Gastrocnemius medialis (tissue), 4 donors: ENCODE data around the gene TOMM34. TPM values are rescaled to one million over a fixed set of nuclear protein-coding genes. Genes with fewer than 3 reads are reported as not detected.
A peak's percentile ranks its signal among the peaks of the same experiment; 100 is the strongest.

ENCODE experiments used
- ATAC-seq, 2 donors: fragments of 150-250 bp; one replicate each; pipeline ENCODE4 v1.9.1; 2016
- DNase-seq, 2 donors: peaks; one replicate each; pipeline ENCODE4 v3.0.0-alpha.2; 2019
- H3K27ac ChIP-seq, 4 donors: fragments of 200-600 bp; sonication (generic); 1 replicate in 1 of 4; 2 replicates in 3 of 4; pipeline ENCODE4 v1.5.1; 2016 to 2018; ENCODE audit warnings: mild to moderate bottlenecking in 2 of 4, moderate library complexity in 1 of 4
- H3K27me3 ChIP-seq, 3 donors: fragments of 200-600 bp; sonication (generic) in 2 of 3; 1 replicate in 1 of 3; 2 replicates in 2 of 3; pipeline versions ENCODE4 v1.5.1 to v1.6.0; 2016 to 2019; ENCODE audit warnings: mild to moderate bottlenecking in 1 of 3, moderate library complexity in 1 of 3
- H3K36me3 ChIP-seq, 2 donors: fragments of 200-600 bp; sonication (generic) in 1 of 2; one replicate each; pipeline ENCODE4 v1.5.1; 2017 to 2018
- H3K4me1 ChIP-seq, 2 donors: fragments of 200-600 bp; sonication (generic) in 1 of 2; one replicate each; pipeline ENCODE4 v1.5.1; 2016 to 2017; ENCODE audit warnings: mild to moderate bottlenecking in 2 of 2
- H3K4me3 ChIP-seq, 4 donors: fragments of 200-600 bp; sonication (generic) in 3 of 4; 1 replicate in 1 of 4; 2 replicates in 3 of 4; pipeline ENCODE4 v1.5.1; 2016 to 2019; ENCODE audit warnings: mild to moderate bottlenecking in 2 of 4
- H3K9me3 ChIP-seq, 3 donors: fragments of 200-600 bp; sonication (generic) in 2 of 3; 1 replicate in 1 of 3; 2 replicates in 2 of 3; pipeline ENCODE4 v1.5.1; 2016 to 2019
- POLR2A ChIP-seq, 2 donors: fragments of 450-650 bp; IDR thresholded peaks; one replicate each; pipeline ENCODE4 v1.6.1; 2017; ENCODE audit warnings: antibody characterized with exemption in 2 of 2, mild to moderate bottlenecking in 2 of 2, moderate library complexity in 2 of 2
- in situ Hi-C, 4 donors: fragments of 200-750 bp; cut with MboI; loops; one replicate each; pipeline versions ENCODE4 v1.15.0 to v1.8.0; 2017; ENCODE audit warnings: low sequenced_read_pairs in 4 of 4
- intact Hi-C: fragments of 100-400 bp; cut with DNase I; formaldehyde crosslinking; loops from one replicate; pipeline ENCODE4 v1.15.1; 2023; ENCODE audit warnings: low total_unique reads
- total RNA-seq, 4 donors: library from RNA; depleted of rRNA; stranded (reverse); fragments of >200 nt; gene quantifications; one replicate each; pipeline versions ENCODE4 v1.1.0 to v1.2.3, GENCODE V29; 2016
- TF ChIP-seq, protein P1 (sequence below), 5 experiments: fragments of 450-650 bp in 3 of 5; fragments of 200-600 bp in 2 of 5; sonication (generic) in 2 of 5; IDR thresholded peaks in 4 of 5; conservative IDR thresholded peaks in 1 of 5; 1 replicate in 4 of 5; 2 replicates in 1 of 5; pipeline ENCODE4 v1.5.1; 2016 to 2019; ENCODE audit warnings: antibody characterized with exemption in 5 of 5, mild to moderate bottlenecking in 3 of 5, moderate library complexity in 3 of 5

Gene TOMM34
- total RNA-seq, 4 donors from 2014 or later, result 9.8 to 19.2 (median 17.0) TPM

GRCh38 chr20:44961870-44962267 is 1.7 kb upstream of the TOMM34 start:
- DNase-seq (no peak), ATAC-seq (no peak)
- TF ChIP-seq, protein P1, sequence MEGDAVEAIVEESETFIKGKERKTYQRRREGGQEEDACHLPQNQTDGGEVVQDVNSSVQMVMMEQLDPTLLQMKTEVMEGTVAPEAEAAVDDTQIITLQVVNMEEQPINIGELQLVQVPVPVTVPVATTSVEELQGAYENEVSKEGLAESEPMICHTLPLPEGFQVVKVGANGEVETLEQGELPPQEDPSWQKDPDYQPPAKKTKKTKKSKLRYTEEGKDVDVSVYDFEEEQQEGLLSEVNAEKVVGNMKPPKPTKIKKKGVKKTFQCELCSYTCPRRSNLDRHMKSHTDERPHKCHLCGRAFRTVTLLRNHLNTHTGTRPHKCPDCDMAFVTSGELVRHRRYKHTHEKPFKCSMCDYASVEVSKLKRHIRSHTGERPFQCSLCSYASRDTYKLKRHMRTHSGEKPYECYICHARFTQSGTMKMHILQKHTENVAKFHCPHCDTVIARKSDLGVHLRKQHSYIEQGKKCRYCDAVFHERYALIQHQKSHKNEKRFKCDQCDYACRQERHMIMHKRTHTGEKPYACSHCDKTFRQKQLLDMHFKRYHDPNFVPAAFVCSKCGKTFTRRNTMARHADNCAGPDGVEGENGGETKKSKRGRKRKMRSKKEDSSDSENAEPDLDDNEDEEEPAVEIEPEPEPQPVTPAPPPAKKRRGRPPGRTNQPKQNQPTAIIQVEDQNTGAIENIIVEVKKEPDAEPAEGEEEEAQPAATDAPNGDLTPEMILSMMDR (IDR thresholded peaks at IDR 0.05 in 4 of 5, conservative IDR thresholded peaks at IDR 0.05 in 1 of 5), result no peak
- TF ChIP-seq POLR2A (IDR thresholded peaks at IDR 0.05), result no peak
- Histone ChIP-seq H3K9me3 (no peaks in the 10 kb centered on the region), H3K4me1 (peaks cover 23 to 25% of the 10 kb centered on the region in 2 donors), H3K36me3 (no peaks in the 10 kb centered on the region), H3K27ac (no peak overlapping the region), H3K4me3 (no peak overlapping the region), H3K27me3 (no peaks in the 10 kb centered on the region)
- intact Hi-C loops (loop anchor here (2.0 to 10.0 kb wide), 3 partner anchors 77 to 1367 kb away; partner anchors contain the start of genes IFT52, OSER1 and YWHAB), in situ Hi-C loops (loop anchor here in 1 of 4 donors (25.0 kb wide), 1 partner anchor 100 kb away; no protein-coding TSS in a partner anchor)

GRCh38 chr20:44961011-44961869 is 1.0 kb upstream of the TOMM34 start:
- peaks cover 0 to 2% of the 10 kb centered on the region in 2 donors for H3K36me3 ChIP-seq
- TF ChIP-seq POLR2A (IDR thresholded peaks at IDR 0.05), result no peak
- TF ChIP-seq, protein P1 (IDR thresholded peaks at IDR 0.05 in 4 of 5, conservative IDR thresholded peaks at IDR 0.05 in 1 of 5), result no peak
- peak overlapping the region; percentile 80 to 91 (median 86) for H3K27ac ChIP-seq
- DNase-seq (no peak), ATAC-seq (no peak)
- peak overlapping the region in 1 of 4 donors; percentile 84 for H3K4me3 ChIP-seq
- intact Hi-C loops, result loop anchor here (2.0 to 10.0 kb wide), 3 partner anchors 76 to 1366 kb away; partner anchors contain the start of genes IFT52, OSER1 and YWHAB
- in situ Hi-C loops, result loop anchor here in 1 of 4 donors (25.0 kb wide), 1 partner anchor 101 kb away; no protein-coding TSS in a partner anchor
- H3K9me3 ChIP-seq, result no peaks in the 10 kb centered on the region
- peaks cover 20 to 23% of the 10 kb centered on the region in 2 donors for H3K4me1 ChIP-seq
- no peaks in the 10 kb centered on the region for H3K27me3 ChIP-seq

DNA sequence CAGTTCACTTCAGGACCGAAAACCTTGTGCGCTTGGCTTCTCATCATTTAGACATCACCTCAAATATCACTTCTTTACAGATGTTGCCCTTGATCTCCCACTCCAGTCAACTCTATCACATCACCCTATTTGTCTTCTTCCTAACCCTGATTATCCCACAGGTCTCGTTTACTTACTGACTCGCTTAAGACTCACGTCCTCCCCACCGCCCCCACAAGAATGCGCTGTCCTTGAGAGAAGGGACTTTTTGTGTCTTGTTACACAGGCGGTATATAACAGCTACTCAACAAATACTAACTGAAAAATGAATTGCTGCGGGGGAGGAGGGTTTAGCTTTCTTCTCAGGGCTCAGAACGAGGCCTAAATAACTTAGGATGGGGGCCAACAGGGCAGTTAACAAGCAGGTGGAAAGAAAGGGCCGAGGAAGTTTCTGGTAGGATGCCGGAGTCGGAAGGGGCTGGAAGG is 527 bp downstream of the TOMM34 start:
- intact Hi-C loops (loop anchor here (2.0 to 10.0 kb wide), 3 partner anchors 75 to 1365 kb away; partner anchors contain the start of genes IFT52, OSER1 and YWHAB), in situ Hi-C loops (loop anchor here in 1 of 4 donors (25.0 kb wide), 1 partner anchor 103 kb away; no protein-coding TSS in a partner anchor)
- peak in 1 of 2 donors; percentile 43 for ATAC-seq
- Histone ChIP-seq H3K36me3 (peaks cover 0 to 17% of the 10 kb centered on the region in 2 donors), H3K4me3 (peak overlapping the region; percentile 70 to 96 (median 82)), H3K4me1 (peaks cover 17 to 20% of the 10 kb centered on the region in 2 donors), H3K9me3 (no peaks in the 10 kb centered on the region), H3K27ac (peak overlapping the region; percentile 80 to 91 (median 86)), H3K27me3 (no peaks in the 10 kb centered on the region)
- TF ChIP-seq, protein P1 (IDR thresholded peaks at IDR 0.05 in 4 of 5, conservative IDR thresholded peaks at IDR 0.05 in 1 of 5), result peak in 1 of 5 experiments; percentile 10
- TF ChIP-seq POLR2A (IDR thresholded peaks at IDR 0.05), result no peak
- no peak for DNase-seq

DNA sequence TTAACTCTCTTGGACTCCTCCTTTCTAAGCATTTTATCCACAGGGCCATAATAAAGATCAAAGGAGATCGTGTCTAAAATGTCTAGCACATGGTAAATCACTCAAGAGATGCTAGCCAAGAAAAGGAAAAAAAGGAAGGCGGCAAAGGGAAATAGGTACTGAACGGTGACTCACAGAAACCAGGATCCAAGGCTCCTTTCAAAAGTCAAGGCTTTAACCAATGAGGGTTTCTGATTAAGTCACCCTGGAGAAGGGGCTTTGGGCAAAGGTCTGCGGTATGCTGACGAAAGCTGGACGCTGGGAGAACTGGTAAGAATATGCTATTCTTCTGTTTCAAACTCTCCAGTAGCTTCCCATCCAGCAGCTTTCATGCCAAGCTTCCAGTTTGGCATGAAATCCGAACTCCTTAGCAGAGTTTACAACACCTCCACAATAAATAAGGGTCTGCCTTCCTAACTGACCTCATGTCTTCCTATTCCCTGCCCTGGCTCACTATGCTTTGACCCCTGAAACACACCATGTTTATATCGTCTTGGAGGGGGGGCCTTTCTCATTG is 1.0 kb downstream of the TOMM34 start:
- Histone ChIP-seq H3K27me3 (no peaks in the 10 kb centered on the region), H3K9me3 (no peaks in the 10 kb centered on the region), H3K4me1 (peaks cover 17 to 20% of the 10 kb centered on the region in 2 donors), H3K36me3 (peaks cover 0 to 23% of the 10 kb centered on the region in 2 donors), H3K27ac (peak overlapping the region; percentile 80 to 91 (median 86)), H3K4me3 (peak overlapping the region; percentile 70 to 96 (median 82))
- no peak for TF ChIP-seq POLR2A (IDR thresholded peaks at IDR 0.05)
- TF ChIP-seq, protein P1 (IDR thresholded peaks at IDR 0.05 in 4 of 5, conservative IDR thresholded peaks at IDR 0.05 in 1 of 5), result no peak
- DNase-seq (no peak), ATAC-seq (no peak)
- intact Hi-C loops (no loop called here), in situ Hi-C loops (loop anchor here in 1 of 4 donors (25.0 kb wide), 1 partner anchor 103 kb away; no protein-coding TSS in a partner anchor)
